Measurements from ENCODE around the gene DEK.

DNA sequence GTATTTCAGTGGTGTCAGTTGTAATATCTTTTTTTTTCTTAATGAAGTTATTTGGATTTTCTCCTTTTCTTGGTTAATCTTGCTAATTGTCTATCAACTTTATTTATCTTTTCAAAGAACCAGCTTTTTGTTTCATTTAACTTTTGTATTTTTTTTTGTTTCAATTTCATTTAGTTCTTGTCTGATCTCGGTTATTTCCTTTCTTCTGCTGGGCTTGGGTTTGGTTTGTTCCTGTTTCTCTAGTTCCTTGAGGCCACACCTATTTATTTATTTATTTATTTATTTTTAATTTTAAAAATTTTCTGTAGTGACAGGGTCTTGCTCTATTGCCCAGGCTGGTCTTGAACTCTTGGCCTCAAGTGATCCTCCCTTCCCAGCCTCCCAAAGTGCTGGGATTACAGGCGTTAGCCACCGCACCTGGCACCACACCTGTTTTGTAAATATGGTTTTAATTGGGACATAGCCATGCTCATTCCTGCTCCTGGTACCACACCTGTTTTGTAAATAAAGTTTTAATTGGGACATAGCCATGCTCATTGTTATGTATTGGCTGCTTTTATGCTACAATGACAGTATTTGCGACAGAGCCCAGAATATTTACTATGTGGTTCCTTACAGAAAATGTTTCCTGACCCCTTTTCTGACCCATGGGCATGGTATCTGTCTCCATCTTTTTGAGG, 86.9 kb downstream of the DEK start:
- TF ChIP-seq, protein P1, sequence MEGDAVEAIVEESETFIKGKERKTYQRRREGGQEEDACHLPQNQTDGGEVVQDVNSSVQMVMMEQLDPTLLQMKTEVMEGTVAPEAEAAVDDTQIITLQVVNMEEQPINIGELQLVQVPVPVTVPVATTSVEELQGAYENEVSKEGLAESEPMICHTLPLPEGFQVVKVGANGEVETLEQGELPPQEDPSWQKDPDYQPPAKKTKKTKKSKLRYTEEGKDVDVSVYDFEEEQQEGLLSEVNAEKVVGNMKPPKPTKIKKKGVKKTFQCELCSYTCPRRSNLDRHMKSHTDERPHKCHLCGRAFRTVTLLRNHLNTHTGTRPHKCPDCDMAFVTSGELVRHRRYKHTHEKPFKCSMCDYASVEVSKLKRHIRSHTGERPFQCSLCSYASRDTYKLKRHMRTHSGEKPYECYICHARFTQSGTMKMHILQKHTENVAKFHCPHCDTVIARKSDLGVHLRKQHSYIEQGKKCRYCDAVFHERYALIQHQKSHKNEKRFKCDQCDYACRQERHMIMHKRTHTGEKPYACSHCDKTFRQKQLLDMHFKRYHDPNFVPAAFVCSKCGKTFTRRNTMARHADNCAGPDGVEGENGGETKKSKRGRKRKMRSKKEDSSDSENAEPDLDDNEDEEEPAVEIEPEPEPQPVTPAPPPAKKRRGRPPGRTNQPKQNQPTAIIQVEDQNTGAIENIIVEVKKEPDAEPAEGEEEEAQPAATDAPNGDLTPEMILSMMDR (conservative IDR thresholded peaks at IDR 0.05; ENCODE audit: low read depth, low read length), result no peak
- no peak for TF ChIP-seq EZH2 (IDR thresholded peaks at IDR 0.05; ENCODE audit: borderline replicate concordance, low read depth, low read length, poor library complexity, severe bottlenecking)

Data from A673 (cell line).